HG02610 (cell line): ENCODE measurements around the gene FBP1.
"Not testable (repeated sequence)": the region's sequence is repeated elsewhere in the genome, so short reads cannot be mapped to it uniquely, and the experiment has no call there.

Source experiments
- ATAC-seq: cut with Tn5 transposase; IDR thresholded peaks from one replicate; pipeline ENCODE4 v1.9.1; 2021; ENCODE audit warnings: mild to moderate bottlenecking, moderate library complexity; ENCODE audit not compliant: unreplicated experiment

The FBP1 gene

DNA sequence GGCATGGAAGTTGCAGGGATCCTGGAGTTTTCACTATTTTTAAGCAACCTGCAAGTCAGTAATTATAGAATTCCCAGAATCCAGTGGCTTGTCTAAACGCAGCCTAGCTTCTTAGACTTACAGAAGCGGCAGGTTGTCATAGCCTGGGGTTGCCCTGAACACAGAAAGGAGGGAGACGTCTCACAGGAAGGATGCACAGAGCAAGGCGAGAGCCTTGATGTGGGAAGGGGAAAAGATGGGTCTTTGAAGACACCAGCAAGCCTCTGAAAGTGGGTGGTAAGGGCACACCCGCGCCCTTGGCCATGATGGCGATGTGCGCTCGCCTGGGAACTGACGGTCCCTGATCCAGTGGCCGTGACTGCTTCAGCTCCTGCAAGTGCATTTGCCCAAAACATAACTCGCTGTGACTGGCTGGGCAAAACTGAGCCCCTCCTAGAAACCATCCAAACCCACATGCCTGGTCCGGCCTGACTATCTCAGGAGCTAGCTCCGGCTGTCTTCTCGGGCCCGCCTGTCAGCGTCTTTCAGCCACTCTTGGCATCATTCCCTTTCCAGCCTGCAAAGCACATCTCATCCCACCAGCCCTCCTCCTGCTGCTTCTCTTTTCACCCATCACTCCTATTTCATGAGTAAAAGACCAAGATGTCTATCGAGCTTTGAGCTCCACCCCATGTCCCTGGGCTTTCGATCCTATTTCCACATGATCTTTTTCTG, 17.1 kb downstream of the FBP1 start:
- ATAC-seq, result no peak

DNA sequence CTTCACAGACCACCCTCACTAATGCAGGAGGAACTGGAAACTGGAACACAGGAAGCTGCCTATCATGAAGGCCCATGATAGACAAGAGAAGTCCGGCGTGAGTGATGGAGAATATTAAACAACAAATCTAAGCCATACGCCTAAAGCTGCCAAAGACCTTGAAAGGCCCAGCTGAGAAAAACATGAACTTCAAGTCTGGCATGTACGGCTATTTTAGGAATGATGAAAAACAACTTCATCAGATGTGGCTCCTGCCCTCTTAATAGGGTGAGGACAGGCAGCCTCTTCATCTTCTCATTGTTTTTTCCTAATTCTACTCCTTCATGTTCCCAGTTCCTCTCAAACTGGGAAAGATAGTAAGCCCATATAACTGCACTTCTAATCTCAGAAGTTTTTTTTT, 20.3 kb downstream of the FBP1 start:
- ATAC-seq, result no peak

DNA sequence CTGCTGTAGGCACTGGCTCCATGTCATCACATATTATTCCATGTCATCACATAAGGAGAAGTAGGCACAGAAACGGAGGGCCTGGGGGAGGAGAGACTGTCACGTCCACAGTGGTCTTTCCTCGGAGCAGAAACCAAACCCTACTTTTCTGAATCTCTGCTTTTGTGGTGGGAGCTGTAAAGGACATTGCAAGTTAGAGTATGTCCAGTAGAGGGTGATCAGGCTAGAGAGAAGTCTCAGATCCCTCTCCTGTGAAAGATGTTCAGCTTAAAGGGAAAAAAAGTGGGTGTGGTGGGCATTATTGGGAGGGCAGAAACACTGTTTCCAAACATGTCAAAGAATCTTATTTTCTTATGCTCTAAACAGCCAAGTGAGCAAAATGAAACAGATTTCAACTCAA, 26.3 kb downstream of the FBP1 start:
- no peak for ATAC-seq

DNA sequence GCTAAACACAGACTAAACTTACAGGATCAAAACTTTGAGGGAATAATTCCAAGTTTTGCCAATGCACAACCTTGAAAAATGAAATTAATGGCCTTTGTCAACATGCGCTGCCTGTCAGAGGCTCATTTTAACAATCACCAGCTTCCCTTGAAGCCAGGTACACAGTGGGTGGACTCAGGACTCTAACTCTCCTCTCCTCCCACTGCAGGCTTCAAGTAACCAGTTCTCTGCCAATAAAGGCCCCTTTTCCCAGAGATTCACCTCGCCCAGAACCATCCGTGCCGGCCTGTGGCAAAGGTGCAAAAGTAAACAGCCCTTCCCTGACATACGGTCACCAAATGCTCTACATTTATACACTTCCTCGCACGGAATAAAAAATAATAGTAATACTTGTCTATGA, 27.2 kb downstream of the FBP1 start:
- ATAC-seq, result no peak

- no peak for ATAC-seq
Observed at GRCh38 chr9:94611638-94612068, 27.7 kb downstream of the FBP1 start.

DNA sequence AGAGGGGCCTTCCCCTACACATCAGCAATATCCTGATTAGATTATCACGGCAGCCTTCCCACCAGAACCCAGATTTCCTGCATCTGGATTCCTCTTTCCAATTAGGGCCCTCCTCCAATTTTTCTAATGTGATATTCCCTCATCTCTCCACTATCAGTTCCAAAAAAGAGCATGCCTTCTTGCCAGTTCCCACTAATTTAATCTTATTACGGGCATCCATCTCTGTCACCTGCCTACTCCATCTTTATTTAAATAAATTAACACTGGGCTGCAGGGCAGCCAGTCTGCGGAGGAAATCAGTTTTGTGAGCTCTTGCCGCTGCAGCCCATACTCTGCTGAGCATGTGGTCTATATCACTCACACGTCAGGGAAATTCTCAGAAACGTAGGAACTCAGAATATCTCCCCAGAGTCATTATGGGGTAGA, 29.1 kb downstream of the FBP1 start:
- ATAC-seq, result no peak

- no peak for ATAC-seq
Observed at GRCh38 chr9:94607423-94607691, 32.0 kb downstream of the FBP1 start.

DNA sequence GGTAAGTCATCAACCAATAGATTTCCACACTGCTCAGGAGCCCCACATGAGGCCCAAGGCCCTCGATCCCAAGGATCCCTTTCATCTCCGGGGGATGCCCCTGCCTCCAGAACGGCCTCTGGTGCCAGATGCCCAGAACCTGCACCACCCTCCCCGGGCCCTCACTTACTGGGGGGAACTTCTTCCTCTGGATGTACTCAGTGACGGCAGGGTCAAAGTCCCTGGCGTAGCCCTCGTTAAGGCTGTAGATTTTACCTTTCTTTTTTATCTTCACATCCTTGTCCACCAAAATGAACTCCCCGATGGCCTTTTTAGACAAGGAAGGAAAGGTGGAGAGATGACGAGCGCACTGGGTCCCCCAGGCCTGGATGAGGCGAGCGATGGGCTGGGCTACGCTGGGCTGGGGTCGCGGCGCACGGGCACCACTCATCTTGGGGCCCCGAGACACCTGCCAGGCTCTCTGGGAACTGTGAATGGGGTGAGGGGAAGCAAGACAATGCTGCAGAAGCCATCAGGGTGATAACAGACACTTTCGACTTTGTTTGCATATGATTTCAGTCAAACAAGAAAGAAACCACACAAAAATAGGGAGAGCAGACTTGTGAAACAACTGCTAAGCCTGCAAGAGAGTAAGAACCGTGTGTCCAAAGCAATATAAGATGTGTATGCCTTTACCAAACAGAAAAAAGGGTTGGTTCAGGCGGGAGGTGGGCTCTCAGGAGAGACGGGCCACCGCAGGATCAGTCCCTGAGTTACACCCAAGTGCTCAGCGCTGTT, 32.5 kb downstream of the FBP1 start:
- no peak for ATAC-seq

DNA sequence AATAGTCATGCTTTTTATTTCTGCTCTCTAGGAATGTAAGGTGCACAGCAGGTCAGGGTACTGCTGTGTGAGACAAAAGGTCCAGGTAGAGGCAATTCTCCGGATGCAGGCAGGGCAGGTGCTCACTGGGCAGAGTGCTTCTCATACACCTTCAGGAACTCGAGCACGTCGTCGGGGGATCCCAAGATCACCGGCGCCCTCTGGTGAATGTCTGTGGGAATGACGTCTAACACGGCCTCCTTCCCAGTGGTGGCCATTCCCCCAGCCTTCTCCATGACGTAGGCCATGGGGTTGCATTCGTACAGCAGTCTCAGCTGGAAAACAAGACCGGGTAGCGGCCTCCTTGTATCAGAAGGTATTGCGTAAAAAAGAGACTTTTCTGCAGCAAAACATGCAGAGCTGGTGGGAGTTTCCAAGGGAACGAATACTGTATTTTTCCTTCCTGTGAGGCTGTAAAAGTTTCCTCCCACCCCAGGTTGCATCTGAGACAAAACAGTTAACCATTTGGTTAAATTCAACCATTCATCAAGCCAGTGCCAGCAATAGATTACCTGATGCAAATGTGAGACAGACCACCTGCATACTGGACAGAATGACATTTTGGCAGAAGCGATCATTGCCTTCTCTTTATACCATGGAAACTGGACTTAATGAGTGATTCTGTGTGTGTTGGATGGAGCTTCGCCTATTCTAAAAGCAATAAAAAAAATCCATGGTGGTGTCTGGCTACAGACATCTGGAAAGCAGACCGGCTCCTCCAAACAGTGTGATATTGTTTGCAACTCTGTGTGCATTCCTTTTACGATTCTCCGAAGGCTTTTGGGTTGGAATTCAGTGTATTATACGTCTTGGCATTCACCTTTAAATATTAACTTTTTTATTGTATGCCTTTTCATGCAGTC, 35.8 kb downstream of the FBP1 start:
- ATAC-seq, result no peak

- no peak for ATAC-seq
Observed at GRCh38 chr9:94602666-94603065, 36.7 kb downstream of the FBP1 start.

DNA sequence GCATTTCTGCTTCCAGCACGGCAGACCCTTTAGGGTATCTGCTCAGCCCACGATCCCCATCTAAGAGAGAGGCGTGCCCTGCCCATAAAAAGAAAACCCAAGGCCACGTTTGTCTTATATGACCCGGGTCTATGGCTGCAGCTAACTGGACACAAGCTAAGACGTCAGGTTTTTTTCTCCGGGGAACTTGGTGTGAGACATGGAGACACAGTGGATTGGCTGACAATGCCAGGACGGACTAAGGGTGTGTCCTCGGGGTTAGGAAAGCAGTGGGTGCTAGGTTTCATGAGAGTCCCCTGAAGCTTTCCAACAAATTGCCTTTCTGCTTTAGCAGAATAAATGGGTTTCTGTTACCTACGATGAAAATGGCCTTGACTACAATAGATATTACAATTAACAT, 38.6 kb downstream of the FBP1 start:
- ATAC-seq, result no peak

DNA sequence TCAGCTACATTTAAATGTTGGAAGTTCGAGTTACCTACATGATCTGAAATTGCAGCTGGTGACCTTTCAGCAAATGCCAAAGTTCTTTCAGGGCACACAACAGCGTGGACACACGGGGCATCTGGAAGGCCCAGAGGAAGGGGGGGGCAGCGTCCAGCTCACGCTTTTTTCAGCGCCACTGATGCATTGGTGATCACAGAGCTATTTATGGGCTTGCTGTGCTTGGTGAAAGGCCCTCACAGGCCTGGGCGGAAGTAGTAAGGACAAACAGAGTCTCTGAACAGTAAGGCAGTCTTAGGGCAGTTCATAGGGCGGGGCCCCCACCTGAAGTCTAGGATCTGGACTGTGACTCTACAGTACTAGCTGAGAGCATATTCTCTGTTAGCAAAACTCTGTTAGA, 39.1 kb downstream of the FBP1 start:
- ATAC-seq, result no peak

DNA sequence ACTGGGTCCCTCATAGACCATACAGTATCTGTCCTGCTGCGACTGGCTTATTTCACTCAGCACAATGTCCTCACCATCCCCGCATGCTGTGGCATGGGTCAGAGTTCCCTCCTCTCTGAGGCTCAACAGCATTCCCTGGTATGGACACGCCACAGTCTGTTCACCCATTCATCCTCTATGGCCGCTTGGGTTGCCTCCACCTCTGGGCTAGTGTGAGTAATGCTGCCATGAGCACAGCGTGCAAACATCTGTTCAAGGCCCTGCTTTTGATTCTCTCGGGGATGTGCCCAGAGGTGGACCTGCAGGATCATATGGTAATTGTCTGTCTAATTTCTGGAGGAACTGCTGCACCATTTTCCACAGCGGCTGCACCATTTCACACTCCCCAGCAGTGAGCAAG, 40.2 kb downstream of the FBP1 start:
- ATAC-seq, result no peak

GRCh38 chr9:94593459-94594345, 45.6 kb downstream of the FBP1 start, which contains the start of gene FBP2:
Gene FBP2 (minus strand): TSS chr9:94593824. CDS start chr9:94593726, 98 bp downstream.
- ATAC-seq, result no peak

DNA sequence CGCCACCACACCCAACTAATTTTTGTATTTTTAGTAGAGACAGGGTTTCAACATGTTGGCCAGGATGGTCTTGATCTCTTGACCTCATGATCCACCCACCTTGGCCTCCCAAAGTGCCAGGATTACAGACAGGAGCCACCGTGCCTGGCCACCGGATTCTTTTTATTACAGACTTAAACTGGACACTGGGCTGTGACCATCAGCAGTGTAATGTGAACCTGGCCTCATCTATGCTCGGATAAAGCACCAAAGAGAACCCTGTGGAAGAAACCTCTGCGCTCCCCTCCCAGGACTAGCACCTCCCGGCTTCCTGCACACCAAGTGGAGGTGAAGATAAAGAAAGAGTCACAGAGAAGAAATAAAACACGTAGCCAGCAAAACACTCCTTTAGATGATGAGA, 46.6 kb downstream of the FBP1 start:
- ATAC-seq, result not testable (repeated sequence)

DNA sequence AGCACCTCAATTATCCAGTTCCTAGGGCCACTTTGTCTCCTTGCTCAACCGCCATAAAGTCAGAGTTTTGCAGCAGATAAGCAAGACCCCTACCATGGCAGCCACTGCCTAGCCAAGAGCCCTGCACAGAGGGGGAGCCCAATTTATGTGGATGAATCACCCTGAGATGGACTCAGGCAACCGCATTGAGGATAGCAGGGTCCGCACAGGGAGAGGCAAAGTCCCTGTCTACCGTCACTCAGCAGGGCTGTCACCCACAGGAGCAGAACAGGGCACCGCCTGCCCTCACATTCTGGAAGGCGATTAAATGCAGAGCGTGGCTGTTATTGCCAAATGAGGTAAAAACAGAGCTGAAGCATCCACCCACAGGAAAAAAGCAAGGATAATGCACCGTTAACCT, 47.4 kb downstream of the FBP1 start:
- no peak for ATAC-seq

DNA sequence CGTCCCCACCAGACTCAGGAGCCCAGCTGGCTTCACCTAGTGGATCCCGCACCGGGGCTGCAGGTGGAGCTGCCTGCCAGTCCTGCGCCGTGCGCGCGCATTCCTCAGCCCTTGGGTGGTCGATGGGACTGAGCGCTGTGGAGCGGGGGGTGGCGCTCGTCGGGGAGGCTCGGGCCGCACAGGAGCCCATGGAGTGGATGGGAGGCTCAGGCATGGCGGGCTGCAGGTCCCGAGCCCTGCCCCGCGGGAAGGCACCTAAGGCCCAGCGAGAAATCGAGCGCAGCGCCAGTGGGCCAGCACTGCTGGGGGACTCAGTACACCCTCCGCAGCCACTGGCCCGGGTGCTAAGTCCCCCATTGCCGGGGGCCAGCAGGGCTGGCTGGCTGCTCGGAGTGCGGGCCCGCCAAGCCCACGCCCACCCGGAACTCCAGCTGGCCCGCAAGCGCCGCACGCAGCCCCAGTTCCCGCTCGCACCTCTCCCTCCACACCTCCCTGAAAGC, 48.2 kb downstream of the FBP1 start:
- ATAC-seq, result not testable (repeated sequence)

GRCh38 chr9:94588681-94589080, 50.6 kb downstream of the FBP1 start:
- no peak for ATAC-seq

DNA sequence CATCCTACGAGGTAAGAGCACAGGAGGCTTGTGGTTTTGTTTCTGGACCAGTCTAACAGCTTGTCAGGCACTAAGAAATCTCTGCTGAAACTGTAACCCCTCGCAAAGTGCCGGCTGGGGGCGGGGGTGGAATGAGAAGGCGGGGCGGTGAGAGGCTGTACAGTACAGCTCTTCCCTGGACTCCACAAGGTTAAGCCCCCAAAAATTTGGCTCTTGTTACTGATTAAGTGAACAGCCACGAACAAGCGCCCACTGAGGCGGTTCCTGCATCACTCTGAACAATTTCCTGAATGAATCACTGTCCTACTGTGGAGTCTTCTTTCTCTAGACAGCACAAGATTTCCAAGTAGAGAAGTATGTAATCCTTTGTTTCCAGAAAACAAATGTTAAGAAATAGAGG, 52.5 kb downstream of the FBP1 start:
- no peak for ATAC-seq

GRCh38 chr9:94586316-94586715, 53.0 kb downstream of the FBP1 start:
- ATAC-seq, result no peak
